HG02884 (cell line): ENCODE results near the gene AGAP3.

Experiments
- ATAC-seq: cut with Tn5 transposase; IDR thresholded peaks from one replicate; pipeline ENCODE4 v1.9.1; 2021; ENCODE audit warnings: mild to moderate bottlenecking, moderate library complexity; ENCODE audit not compliant: unreplicated experiment

AGAP3 gene

DNA sequence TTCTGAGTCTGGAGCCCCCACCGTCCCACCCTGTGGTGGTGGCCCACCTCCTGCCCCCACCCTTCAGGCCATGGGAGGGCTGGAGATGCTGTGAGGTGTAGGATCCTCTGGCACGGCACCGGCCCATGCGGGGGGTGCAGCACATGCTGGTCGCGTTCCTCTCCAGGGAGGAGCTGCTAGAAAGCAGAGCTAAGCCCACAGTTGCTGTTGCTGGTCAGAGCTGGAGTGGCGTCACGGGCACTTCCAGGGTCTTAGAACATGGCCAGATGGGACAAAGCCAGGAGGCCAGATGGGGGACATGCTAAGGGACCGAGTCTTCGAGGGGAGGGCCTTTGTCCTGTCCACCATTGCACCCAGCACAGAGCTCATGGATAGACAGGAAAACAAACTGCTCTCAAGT lies 21.6 kb downstream of the AGAP3 start:
- ATAC-seq: no peak

DNA sequence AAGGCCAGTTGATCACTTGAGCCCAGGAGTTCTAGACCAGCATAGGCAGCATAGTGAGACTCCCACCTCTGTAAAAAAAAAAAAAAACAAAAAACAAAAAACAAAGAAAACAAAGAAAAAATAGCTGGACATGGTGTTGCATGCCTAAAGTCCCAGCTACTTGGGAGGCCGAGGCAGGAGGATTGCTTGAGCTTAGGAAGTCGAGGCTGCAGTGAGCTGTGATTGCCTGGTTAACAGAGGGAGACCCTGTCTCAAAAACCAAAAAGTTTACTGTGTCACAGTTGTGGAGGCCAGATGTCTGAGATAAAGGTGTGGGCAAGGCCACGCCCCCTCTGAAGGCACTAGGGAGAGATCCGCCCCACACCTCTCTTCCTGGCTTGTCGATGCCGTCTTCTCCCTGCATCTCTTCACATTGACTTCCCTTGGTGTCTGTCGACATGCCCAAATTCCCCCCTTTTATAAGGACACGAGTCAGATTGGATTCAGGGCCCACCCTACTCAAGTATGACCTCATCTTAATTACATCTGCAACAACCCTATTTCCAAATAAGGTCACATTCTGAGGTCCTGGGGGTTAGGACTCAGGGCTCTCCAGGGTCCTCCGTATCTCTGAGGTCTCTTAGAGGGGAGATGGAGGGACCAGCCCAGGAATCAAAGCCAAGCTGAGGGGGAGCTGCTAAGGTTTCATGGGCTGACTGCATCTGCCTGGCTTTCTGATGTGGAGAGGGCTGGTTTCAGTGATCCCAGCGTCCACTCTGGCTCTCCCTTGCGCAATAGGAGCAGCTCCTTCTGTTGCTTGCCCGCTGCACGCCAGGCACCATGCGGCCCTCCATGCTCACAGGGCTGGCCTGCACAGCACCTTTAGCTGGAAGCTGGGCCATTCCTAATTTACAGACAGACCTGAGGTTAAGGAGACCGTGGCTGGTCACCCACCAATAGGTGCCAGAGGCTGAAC lies 23.1 kb downstream of the AGAP3 start:
- ATAC-seq: no peak

DNA sequence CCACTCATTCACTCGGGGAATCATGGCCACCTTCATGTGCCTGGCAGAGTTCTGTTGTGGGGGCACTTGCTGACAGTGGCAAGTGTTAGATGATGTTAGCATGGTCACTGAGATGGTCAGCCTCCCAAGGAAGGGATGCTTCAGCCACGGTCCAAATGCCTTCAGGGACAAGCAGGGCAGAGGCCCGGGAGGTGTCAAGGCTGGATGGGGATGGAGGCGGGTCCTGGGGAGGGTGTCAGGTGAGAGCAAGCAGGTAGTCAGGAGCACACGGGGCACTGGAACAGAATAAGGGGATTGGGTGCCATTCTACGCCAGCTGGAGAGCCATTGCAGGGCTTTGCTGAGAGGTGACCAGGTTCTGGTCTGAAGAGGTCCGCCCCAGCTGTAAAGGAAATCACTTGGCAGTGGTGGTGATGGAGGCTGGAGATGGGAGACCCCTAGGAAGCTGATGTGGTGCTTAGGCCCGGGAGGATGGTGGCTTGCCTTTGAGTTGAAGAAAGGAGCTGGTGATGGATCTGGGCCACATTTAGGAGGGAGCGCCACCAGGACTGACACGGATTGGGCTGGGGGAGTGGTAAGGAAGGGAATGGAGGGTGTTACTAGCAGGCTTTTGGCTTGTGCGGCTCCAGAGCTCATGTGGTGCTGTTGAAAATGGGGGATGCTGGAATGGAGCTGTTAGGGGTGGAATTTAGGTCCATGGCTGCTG lies 24.1 kb downstream of the AGAP3 start:
- ATAC-seq: no peak

DNA sequence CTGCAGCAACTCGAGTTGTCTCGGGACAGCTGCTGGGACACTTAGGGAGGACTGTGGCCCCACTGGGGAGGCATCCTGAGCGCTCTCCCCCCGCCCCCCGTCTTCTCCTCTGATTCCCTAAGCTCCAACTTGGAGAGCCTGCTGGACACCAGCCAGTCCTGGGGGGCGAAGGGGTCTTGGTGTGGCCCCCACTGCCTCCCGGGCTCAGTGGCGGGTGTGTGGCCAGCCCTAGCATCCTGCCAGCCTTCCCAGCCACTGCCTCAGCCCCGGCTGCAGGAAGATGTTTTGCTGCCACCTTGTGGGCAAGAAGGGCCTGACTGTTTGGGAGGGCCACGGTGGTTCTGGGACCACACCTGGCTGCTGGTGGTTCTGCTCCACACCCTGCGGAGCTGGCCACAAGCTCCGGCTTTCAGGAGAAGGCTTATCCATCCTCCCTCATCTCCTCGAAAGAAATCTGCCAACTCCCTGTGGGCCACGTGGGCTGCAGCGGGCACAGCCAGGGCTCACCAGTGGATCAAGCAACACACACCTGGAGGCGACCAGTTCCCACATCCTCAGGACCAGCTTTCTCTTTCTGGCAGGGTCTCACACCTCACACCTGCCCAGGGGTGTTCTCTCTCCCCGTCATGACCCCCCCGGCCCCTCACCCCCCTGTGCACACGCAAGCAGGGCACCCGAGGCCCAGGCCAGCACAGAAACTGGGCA lies 24.8 kb downstream of the AGAP3 start:
- ATAC-seq: peak; percentile 80

DNA sequence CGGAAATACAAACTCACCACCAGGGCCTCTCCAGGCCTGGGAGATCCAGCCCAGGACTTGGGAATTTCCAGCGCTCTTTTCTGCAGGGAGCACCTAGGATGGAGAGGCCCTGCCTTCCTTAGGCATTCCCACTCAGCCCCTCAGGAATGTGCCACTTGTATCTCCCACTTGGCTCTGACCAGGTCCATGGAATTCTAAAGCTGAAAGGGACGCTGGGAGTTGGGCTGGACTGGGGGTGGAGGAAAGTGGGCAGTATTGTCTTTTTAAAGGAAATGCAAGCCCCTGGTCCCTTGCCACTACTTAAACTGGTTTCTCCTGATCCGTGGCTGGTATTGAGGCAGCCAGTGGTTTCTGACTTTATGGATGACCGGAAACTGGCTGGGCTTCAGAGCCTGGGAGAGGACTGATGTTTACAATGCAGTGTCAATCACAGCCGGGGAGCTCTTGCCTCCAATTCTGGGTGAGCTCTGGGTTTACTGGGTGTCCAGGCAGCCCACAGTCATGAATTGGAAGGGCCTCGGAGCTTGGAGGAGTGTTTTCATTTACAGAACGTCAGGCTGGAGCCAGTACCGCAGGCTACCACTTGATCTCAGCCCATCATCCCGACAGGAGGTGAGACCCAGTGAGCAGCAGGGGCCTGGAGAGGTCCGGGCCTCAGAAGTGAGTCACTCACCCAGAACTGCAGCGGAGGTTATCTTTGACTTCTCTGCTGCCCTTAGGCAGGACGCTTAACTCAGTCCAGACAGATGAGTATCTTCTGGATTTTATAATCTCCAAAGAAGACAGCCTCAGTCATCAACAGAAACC lies 27.3 kb downstream of the AGAP3 start:
- no peak for ATAC-seq

DNA sequence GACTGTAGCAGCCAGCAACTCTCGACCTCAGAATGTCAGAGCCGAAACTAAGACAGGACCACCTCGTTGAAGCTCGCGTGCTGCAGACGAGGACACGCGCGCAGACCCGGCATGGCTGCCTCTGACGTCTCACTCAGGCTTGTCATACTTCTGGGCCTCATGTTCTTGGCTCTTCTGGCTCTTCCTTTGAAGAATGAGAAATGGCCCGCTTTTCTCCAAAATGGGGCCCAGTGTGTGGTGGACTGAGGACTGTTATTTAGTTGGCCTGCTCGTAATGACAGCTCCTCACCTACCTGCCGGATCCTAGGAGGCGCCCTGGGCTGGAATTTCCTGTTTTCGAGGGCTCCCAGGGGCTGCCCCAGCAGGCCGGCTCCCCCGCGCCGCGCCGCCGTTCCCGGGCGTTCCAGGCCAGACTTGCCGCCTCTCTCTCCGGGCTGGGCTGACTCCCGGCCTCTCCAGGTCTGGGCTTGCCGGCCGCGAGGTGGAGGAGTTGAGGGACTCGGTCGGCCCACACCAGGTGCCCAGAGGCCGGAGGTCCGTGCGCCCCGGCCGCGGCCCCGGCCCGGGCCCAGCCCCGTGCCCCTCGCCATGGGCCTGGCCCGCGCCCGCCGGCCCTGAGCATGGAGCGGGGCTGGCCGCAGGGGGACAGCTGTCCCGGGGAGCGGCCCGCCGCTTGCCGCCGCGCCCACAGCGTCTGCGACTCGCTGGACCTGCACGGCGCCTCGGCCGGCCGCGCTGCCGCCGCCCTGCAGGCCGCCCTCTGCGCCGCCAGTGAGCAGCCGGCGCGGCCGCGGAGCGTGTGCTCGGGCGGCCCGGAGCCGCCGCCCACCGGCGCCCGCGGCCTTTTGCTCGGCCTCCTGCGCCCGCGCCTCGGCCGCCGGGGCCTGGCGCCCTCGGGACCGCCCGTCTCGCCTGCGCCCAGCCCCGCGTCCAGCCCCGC lies 28.1 kb downstream of the AGAP3 start:
- no peak for ATAC-seq

DNA sequence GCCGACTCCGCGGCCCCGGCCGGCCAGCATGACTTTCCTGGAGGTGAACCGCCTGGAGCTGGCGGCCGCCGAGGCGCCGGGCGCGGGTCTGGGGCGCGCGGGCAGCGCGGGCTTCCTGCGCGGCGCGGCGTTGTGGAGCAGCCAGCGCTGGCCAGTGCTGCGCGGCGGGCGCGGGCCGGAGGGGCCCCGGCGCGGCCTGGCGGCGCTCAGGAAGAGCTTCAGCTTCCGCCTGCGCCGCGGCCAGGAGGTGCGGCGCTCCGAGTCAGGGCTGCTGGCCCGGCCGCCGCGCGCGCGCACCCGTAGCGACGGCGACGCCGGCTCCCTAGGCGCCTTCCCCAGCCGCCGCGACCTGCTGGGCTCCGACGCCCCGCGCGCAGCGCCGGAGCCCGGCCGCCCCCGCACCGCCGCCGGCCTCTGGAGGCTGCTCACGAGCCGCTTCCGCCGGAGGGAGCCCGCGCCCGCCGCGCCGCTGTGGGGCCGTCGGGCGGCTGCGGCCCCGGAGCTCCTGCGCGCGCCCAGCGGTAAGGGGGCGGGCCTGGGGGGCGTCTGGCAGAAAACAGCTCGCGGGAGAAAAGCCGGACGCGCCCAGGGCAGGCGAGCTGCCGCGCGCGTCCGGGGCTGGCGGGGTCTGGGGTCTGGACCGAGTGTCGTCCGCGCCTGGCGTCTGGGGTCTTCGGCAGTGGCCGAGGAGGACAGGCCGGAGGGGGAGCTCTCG lies 29.0 kb downstream of the AGAP3 start:
- ATAC-seq: no peak

DNA sequence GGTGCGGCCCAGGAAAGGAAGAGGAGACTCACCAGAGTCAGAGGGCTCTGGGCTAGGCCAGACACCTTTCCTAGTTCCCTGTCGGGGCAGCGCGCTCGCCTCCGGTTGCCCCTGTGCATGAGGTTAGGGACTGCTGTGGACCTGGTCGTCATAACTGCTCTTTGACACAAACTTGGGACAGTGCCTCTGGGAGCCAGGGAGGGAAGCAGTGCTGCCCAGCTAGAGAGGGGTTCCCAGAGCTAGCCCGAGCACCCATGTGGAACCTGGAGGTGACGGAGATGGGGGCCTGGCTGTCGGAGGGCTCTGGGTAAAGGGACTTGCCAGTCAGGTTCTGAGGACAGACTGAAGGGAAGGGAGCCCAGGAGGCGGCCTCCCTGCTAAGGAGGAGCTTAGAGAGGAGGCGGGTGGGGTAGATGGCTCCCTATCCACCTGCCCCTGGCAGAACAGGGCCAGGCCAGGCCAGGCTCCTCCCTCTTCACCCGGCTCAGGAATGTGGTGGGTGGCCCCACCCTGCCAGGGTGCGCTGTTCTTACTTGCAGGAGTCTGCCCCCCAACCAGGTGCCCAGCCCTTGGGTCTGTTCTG lies 29.7 kb downstream of the AGAP3 start:
- ATAC-seq: no peak

DNA sequence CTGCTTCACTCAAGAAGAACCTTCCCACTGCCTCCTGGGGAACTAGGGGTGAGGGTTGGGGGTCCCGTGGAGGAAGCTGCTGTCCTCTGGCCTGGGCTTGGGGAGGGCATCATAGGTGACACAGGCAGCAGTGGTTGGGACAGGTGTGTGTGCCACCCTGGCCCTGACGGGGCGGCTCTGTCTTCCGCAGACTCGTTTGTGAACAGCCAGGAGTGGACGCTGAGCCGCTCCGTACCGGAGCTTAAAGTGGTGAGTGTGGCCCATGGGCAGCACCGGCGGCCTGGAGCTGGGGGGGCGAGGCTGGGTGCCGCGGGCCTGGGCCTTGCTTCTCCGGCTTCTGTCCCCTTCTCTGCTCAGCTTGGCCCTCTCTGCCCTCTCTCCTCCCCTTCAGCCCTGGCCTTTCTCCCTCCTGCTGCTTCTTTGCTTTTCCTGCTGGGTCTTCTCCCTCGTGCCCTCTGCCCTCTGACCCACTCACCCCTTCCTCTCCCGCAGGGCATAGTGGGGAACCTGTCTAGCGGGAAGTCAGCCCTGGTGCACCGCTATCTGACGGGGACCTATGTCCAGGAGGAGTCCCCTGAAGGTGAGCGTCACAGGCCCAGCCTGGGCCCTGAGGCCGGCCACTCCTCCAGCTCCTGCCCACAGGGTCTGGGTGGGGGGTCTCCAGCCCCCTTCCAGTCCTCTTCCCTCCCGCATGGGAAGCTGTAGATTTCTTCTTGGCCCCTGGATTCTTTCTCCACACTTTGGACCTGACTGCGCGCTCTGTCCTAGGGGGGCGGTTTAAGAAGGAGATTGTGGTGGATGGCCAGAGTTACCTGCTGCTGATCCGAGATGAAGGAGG lies 30.5 kb downstream of the AGAP3 start:
- no peak for ATAC-seq

DNA sequence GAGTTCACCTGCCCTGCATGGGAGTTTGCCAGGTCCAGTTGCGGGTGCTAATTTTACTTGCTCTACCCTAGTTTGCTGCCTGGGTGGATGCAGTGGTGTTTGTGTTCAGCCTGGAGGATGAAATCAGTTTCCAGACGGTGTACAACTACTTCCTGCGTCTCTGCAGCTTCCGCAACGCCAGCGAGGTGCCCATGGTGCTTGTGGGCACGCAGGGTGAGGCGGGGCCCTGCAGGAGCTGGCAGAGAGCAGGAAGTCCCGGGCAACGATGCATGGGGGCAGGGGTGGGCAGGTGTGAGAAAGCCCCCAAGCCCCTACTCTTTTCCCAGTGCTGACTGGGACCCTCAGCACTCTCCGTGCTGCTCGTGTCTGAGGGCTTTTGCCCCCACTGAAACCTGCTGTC lies 31.3 kb downstream of the AGAP3 start:
- ATAC-seq: no peak

DNA sequence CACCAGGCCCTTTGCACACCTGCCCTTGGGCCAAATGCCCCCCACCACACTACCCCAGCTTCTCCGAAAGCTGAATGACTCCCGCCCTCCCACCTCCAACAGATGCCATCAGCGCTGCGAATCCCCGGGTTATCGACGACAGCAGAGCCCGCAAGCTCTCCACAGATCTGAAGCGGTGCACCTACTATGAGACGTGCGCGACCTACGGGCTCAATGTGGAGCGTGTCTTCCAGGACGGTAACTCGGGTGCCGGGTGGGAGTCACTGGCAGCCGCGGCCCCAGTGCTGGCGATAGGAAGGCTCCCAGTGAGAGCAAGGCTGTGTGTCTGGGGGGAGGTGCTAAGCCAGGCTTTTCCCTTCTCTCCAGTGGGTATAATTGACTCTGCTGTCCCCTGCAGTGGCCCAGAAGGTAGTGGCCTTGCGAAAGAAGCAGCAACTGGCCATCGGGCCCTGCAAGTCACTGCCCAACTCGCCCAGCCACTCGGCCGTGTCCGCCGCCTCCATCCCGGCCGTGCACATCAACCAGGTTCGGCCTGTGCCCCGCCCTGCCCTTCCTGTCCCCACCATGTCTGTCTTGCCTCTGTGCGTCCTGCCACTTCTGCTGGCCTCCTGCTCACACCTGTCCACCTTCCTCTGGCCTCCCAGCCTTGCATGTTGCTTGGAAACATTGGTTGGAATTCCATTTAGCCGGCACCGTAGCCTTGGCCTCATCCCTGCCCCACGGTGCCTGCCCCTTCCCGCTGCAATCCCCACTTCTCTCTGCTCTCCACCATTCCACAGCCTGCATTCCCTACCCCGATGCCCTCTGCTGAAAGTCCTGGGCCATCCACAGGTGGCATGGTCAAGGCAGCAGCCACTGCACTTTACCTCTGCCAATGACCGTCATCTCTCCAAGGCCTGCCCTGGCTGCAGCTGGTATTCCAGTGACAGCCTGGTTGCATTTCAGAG lies 32.1 kb downstream of the AGAP3 start:
- no peak for ATAC-seq

DNA sequence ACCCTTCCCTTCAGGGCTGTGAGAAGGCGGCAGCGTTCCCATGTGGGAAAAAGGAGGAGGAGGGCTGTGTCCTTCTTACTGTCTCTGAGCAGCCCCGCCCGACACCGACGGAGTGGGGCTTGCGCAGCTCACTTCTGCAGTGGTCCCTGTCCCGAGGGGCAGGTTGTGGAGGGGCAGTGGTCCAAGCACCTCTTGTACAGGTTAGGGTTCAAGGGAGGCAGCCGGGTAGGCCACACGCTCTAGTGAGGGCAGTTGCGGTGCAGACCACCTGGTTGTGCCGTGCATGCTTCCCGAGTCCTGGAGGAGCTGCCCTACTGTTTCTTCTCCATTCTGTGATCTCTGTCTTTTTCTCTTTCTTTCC lies 32.8 kb downstream of the AGAP3 start:
- no peak for ATAC-seq

DNA sequence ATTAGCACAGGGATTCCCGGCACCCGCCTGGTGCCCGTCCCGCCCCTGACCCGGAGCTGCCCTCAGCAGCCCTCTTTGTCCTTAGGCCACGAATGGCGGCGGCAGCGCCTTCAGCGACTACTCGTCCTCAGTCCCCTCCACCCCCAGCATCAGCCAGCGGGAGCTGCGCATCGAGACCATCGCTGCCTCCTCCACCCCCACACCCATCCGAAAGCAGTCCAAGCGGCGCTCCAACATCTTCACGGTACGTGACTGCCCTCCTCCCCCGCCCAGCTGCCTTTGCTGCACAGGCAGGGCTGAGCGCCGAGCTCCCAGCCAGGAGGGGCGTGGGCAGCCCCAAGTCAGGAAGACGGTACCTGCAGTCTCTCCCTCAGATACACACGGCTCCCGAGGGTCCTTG lies 33.6 kb downstream of the AGAP3 start:
- ATAC-seq: no peak

DNA sequence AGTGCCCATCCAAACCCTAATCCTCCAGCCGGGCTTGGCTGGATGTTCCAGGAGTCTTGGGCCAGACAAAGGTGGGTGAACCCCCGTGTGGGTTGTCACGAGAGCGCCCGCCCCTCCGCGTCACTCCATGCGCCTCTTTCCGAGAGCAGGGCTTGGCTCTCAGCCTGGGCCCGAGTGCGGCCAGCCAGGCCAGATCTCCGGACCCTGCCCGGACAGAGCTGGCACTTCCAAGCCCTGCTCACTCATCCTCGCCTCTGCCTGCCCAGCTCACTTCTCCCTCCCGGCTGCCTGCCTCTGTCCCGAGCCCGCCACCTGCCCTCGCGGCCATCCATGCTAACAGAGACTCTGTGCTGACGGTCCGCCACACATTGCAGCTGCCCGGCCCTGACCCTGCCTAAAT lies 34.6 kb downstream of the AGAP3 start:
- no peak for ATAC-seq

DNA sequence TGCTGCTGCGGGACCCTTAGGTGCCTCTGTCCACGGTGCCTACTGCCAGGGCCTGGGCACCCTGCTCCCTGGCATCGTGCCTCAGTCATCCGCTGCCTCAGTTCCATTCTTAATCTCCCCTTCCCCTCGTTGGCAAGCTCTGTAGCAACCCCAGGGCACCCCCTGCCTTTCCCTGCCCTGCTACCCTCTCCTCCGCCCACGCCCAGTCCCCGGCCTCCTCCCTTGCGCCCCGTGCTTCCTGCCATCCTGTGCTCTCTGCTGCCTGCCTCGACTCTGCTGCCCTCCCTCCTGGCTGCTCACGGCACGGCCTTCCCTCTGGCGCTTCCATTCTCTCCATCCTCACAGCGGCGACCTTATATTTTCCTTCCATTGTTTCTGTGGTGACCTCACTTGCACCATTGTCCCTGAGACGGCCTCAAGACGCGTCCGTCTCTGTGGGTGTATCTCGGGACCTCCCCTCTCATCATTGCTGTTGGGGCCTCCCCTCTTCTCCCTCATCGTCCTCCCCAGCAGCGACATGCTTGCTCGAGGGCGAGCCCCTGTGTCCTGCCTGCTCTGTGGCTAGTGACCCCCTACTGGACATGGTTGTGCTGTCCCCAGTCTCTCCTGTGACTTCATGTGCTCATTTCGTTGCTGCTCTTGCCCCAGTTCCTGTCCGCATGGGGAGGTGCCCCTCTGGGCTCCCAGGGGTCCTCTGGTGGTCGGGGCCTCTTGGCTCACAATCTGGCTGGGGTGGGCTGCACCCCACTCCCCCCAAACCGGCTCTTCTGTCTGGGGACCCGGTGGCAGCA lies 35.3 kb downstream of the AGAP3 start:
- ATAC-seq: no peak

DNA sequence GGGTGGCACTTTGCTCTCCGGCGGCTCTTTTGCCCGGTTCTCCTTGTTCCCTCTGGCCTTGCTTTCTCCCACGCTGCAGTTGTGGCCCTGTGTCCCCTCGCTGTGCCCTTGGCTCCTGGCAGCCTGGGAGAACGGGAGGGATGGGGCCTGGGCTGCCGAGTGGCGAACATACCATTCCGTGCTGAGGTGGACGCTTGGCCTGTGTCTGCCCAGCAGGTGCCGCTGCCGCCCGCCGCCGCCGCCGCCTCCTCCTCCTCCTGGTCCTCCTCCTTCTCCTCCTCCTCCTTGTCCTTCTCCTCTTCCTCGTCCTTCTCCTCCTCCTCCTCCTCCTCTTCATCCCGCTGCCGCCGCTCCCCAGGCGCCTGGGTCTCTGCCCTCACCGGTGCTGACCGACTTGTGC lies 36.0 kb downstream of the AGAP3 start:
- no peak for ATAC-seq
